Prostate gland (tissue), 2 donors: ENCODE results near the gene SEMA3E. TPM values are rescaled to one million over a fixed set of nuclear protein-coding genes. Genes with fewer than 3 reads are reported as not detected.

Source experiments
- DNase-seq: peaks from one replicate; pipeline ENCODE4 v3.0.0-alpha.2; 2019; ENCODE audit warnings: low spot score
- H3K27ac ChIP-seq, 2 donors: fragments of 200-600 bp; sonication (generic); 2 replicates each; pipeline ENCODE4 v1.5.1; 2017 to 2019
- H3K27me3 ChIP-seq: fragments of 200-600 bp; sonication (generic); replicated peaks from 2 replicates; pipeline ENCODE4 v1.5.1; 2019; ENCODE audit not compliant: insufficient read depth
- H3K36me3 ChIP-seq, 2 donors: fragments of 200-600 bp; sonication (generic); 1 replicate in 1 of 2; 2 replicates in 1 of 2; pipeline versions ENCODE4 v1.5.1 to v1.8.1; 2017 to 2019
- H3K4me1 ChIP-seq: fragments of 200-600 bp; sonication (generic); replicated peaks from 2 replicates; pipeline ENCODE4 v1.5.1; 2019
- H3K4me3 ChIP-seq, 2 donors: fragments of 200-600 bp; sonication (generic); 2 replicates each; pipeline ENCODE4 v1.5.1; 2017 to 2019
- H3K9me3 ChIP-seq: fragments of 200-600 bp; sonication (generic); 2 replicates; pipeline ENCODE4 v1.5.1; 2017
- CTCF ChIP-seq, 4 experiments: fragments of 200-600 bp in 2 of 4; fragments of 450-650 bp in 2 of 4; sonication (generic) in 2 of 4; IDR thresholded peaks; 1 replicate in 3 of 4; 2 replicates in 1 of 4; pipeline ENCODE4 v1.5.1; 2016 to 2019; ENCODE audit warnings: antibody characterized with exemption in 4 of 4, mild to moderate bottlenecking in 2 of 4, moderate library complexity in 2 of 4
- POLR2A ChIP-seq: fragments of 450-650 bp; IDR thresholded peaks from one replicate; pipeline ENCODE4 v1.6.1; 2016; ENCODE audit warnings: antibody characterized with exemption, mild to moderate bottlenecking
- POLR2AphosphoS5 ChIP-seq: sonication (generic); formaldehyde crosslinking; IDR thresholded peaks from one replicate; pipeline ENCODE4 v1.6.1; 2017; ENCODE audit warnings: antibody characterized with exemption
- WGBS: methylation state at CpG from one replicate; pipeline ENCODE4 v1.1.5; 2018; 5-methylcytosine and 5-hydroxymethylcytosine counted together
- intact Hi-C: fragments of 100-400 bp; cut with DNase I; formaldehyde crosslinking; loops from one replicate; pipeline ENCODE4 v1.14.2; 2022
- total RNA-seq, 2 donors: library from RNA; depleted of rRNA; stranded (reverse); fragments of >200 nt; gene quantifications; one replicate each; pipeline ENCODE4 v1.1.0, GENCODE V29; 2016

Gene SEMA3E
- total RNA-seq, 2 donors from 2014 or later = 2.6 to 4.8 TPM

DNA sequence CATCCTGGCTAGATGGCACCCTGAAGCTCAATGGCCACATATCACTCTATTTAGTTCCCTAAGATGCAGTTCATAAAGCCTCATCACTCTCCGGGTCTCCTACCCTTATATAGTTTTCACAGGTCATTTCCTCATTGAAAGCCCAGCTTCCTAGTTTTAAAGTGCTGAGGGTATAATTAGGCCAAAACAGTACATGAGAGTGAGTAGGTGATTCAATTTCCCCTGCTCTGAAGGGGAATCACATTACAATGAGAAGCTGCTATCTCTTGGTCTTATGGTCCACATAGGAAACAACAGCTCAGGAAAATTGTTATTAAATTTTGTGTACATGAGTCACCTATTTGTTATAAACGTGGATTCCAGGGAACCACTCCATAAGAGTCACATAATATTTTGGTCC is 162.0 kb downstream of the SEMA3E start:
- intact Hi-C loops = no loop called here

DNA sequence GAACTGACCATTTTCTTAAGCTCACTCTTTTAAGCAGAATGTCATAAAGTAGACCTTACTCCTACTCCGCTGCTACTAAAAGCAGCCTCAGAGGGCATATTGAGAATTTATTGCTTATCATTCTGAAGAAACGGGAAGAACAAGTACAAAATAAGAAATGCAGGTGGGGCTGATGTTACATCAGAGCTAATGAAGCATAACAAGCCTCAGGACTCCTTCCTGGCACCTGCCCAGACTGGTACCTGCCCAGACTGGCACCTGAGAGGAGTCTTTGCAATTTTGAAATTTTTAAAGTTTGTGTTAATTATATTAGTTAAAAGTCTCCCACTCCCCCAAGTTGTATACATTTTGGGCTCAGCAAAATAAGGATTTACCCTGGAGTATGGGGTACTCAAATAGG is 162.4 kb downstream of the SEMA3E start:
- H3K27ac ChIP-seq = no peak overlapping the region
- no peaks in the 10 kb centered on the region for H3K27me3 ChIP-seq
- no peaks in the 10 kb centered on the region for H3K9me3 ChIP-seq
- H3K4me1 ChIP-seq = no peaks in the 10 kb centered on the region
- DNase-seq = peak; percentile 44
- H3K4me3 ChIP-seq = no peak overlapping the region
- WGBS = 60% methylated on average over 2 of the region's 2 CpGs
- H3K36me3 ChIP-seq = no peaks in the 10 kb centered on the region
- intact Hi-C loops = no loop called here
- TF ChIP-seq POLR2A = no peak
- TF ChIP-seq POLR2AphosphoS5 = no peak
- no peak for TF ChIP-seq CTCF (IDR thresholded peaks at IDR 0.05)

More for the DNA sequence above, 162.0 kb downstream of the SEMA3E start:
- H3K27ac ChIP-seq = no peak overlapping the region
- TF ChIP-seq POLR2AphosphoS5 (no peak), CTCF (IDR thresholded peaks at IDR 0.05) (no peak), POLR2A (no peak)
- no peaks in the 10 kb centered on the region for H3K4me1 ChIP-seq
- no peaks in the 10 kb centered on the region for H3K9me3 ChIP-seq
- no peak overlapping the region for H3K4me3 ChIP-seq
- WGBS = 42% methylated on average over 2 of the region's 2 CpGs
- no peak for DNase-seq
- H3K27me3 ChIP-seq = no peaks in the 10 kb centered on the region
- no peaks in the 10 kb centered on the region for H3K36me3 ChIP-seq

DNA sequence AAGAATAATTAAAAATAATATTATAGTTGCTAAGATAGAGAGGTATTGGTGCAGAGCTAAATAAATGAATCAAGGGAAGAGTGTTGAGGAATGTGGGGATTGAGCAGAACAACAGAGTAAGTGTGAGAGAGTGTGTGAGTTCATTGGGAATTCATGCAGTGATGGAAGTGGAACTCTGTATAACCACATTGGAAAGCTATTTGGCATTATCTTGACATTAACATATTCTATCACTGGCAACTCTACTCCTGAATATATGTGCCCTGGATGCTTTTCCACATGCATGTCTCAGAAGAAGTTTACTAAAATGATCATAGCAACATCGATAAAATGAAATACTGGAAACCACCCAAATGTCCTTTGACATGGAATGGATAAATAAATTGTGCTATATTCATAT is 164.1 kb downstream of the SEMA3E start:
- H3K27me3 ChIP-seq = no peaks in the 10 kb centered on the region
- no peaks in the 10 kb centered on the region for H3K4me1 ChIP-seq
- no peak for DNase-seq
- WGBS = 86% methylated on average over 1 of the region's 1 CpG
- H3K4me3 ChIP-seq = no peak overlapping the region
- no peaks in the 10 kb centered on the region for H3K36me3 ChIP-seq
- TF ChIP-seq CTCF (IDR thresholded peaks at IDR 0.05) (no peak), POLR2AphosphoS5 (no peak), POLR2A (no peak)
- H3K9me3 ChIP-seq = no peaks in the 10 kb centered on the region
- no peak overlapping the region for H3K27ac ChIP-seq
- intact Hi-C loops = no loop called here

DNA sequence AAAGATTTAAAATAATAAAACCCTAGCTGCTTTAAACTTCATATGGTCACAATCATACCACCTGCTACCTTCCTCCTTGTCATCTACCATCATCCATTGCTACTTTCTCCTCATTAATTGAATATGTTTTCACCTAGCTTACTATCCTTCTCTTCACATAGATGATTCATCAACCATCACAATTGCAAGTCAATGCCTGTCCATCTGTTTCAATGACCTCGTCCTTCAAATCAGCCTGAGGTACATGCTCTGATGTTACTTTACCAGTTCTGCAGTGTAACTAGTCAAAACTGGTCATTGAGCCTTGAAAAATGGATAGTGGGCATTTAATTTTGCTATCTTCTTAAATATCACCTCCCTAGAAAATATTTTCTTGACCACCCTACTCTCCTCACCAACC is 164.7 kb downstream of the SEMA3E start:
- intact Hi-C loops = no loop called here

More for the DNA sequence above, 164.7 kb downstream of the SEMA3E start:
- Histone ChIP-seq H3K27ac (no peak overlapping the region), H3K4me1 (no peaks in the 10 kb centered on the region), H3K36me3 (no peaks in the 10 kb centered on the region), H3K9me3 (no peaks in the 10 kb centered on the region), H3K27me3 (no peaks in the 10 kb centered on the region), H3K4me3 (no peak overlapping the region)
- no peak for DNase-seq
- TF ChIP-seq POLR2A (no peak), CTCF (IDR thresholded peaks at IDR 0.05) (no peak), POLR2AphosphoS5 (no peak)
- 91% methylated on average over 1 of the region's 1 CpG for WGBS
